HCT116 (cell line): ENCODE measurements around the gene MAP3K20. TPM values are rescaled to one million over a fixed set of nuclear protein-coding genes. Genes with fewer than 3 reads are reported as not detected.

ENCODE experiments used
- ATAC-seq: fragments of 200-7000 bp; cut with Tn5 transposase; 2 replicates; pipeline ENCODE4 v1.9.1; 2020; ENCODE audit warnings: mild to moderate bottlenecking, moderate library complexity
- BruUV-seq: library from RNA; stranded (reverse); fragments of 400-500 nt; replicated peaks from 2 replicates; lab custom pipeline; 2021; lab: Mats Ljungman, UMichigan
- CTCF ChIA-PET: fragments of 300-600 bp; sonication (Branson Sonifier 250); formaldehyde crosslinking; loops from one replicate; lab custom pipeline; 2021; ENCODE audit warnings: antibody characterized with exemption; lab: Charles Lee
- POLR2A ChIA-PET: fragments of 300-600, 350-600 bp; sonication (Branson Sonifier 250); formaldehyde crosslinking; loops from one replicate; lab custom pipeline; 2021; ENCODE audit warnings: antibody characterized with exemption; lab: Charles Lee
- RAD21 ChIA-PET, 2 experiments: fragments of 300-600 bp; sonication (Branson Sonifier 250); formaldehyde crosslinking; loops; one replicate each; lab custom pipeline; 2023; ENCODE audit warnings: low total read pairs in 2 of 2; ENCODE audit not compliant: uncharacterized antibody in 2 of 2, unreplicated experiment in 2 of 2, low non-redundant PET in 1 of 2; lab: Charles Lee
- DNase-seq: peaks from one replicate; pipeline ENCODE4 v3.0.0-alpha.2; 2010; ENCODE audit warnings: low read depth, low spot score
- H2AFZ ChIP-seq: fragments of 200-600 bp; shearing (Covaris generic), sonication (generic); 2 replicates; pipeline ENCODE4 v1.6.1; 2017; ENCODE audit warnings: low read depth, mixed run types, mixed read lengths, antibody characterized with exemption, low read length; ENCODE audit not compliant: poor library complexity, severe bottlenecking
- H3K27ac ChIP-seq: 2 replicates; pipeline ENCODE4 v1.5.1; 2012; ENCODE audit warnings: low read depth, low read length
- H3K27me3 ChIP-seq: fragments of 200-600 bp; sonication (generic); 2 replicates; pipeline ENCODE4 v1.6.1; 2016; ENCODE audit warnings: mixed run types, low read length, mixed read lengths; ENCODE audit not compliant: insufficient read depth
- H3K36me3 ChIP-seq, 2 experiments: fragments of 200-500 bp in 1 of 2; fragments of 200-600 bp in 1 of 2; sonication (Bioruptor generic) in 1 of 2; sonication (generic) in 1 of 2; 2 replicates each; pipeline versions ENCODE4 v1.5.1 to v1.6.1; 2014 to 2016; ENCODE audit warnings: low read length in 2 of 2, inconsistent platforms in 1 of 2, mixed read lengths in 1 of 2, mixed run types in 1 of 2; ENCODE audit not compliant: insufficient read depth in 2 of 2, control insufficient read depth in 1 of 2
- H3K4me1 ChIP-seq, 2 experiments: fragments of 200-600 bp in 1 of 2; sonication (generic) in 1 of 2; 2 replicates each; pipeline versions ENCODE4 v1.5.1 to v1.6.1; 2012 to 2017; ENCODE audit warnings: low read length in 2 of 2, inconsistent platforms in 1 of 2, mild to moderate bottlenecking in 1 of 2, mixed read lengths in 1 of 2, mixed run types in 1 of 2, moderate library complexity in 1 of 2; ENCODE audit not compliant: insufficient read depth in 2 of 2, control insufficient read depth in 1 of 2
- H3K4me2 ChIP-seq: fragments of 200-600 bp; sonication (generic); 2 replicates; pipeline ENCODE4 v1.6.1; 2017; ENCODE audit warnings: mixed run types, low read length, mixed read lengths
- H3K4me3 ChIP-seq, 2 experiments: fragments of 200-600 bp in 1 of 2; sonication (generic) in 1 of 2; replicated peaks in 1 of 2; 2 replicates each; pipeline ENCODE4 v1.5.1; 2011 to 2016; ENCODE audit warnings: low read length in 2 of 2, control low read depth in 1 of 2, low read depth in 1 of 2, mild to moderate bottlenecking in 1 of 2, mixed read lengths in 1 of 2, mixed run types in 1 of 2
- H3K79me2 ChIP-seq: fragments of 200-600 bp; sonication (generic); 2 replicates; pipeline ENCODE4 v1.6.1; 2017; ENCODE audit warnings: mild to moderate bottlenecking, mixed run types, low read length, moderate library complexity, mixed read lengths; ENCODE audit not compliant: insufficient read depth
- H3K9ac ChIP-seq: fragments of 200-600 bp; sonication (generic); 2 replicates; pipeline ENCODE4 v1.6.1; 2016; ENCODE audit warnings: low read length, mixed read lengths
- H3K9me2 ChIP-seq: fragments of 200-600 bp; sonication (generic), shearing (Covaris generic); 2 replicates; pipeline ENCODE4 v1.6.1; 2017; ENCODE audit warnings: mixed run types, mild to moderate bottlenecking, moderate library complexity; ENCODE audit not compliant: insufficient read depth
- H3K9me3 ChIP-seq, 2 experiments: fragments of 200-500 bp in 1 of 2; fragments of 200-600 bp in 1 of 2; sonication (Bioruptor generic) in 1 of 2; sonication (generic) in 1 of 2; 2 replicates each; pipeline ENCODE4 v1.6.1; 2014 to 2017; ENCODE audit warnings: low read length in 2 of 2, mixed read lengths in 2 of 2, inconsistent platforms in 1 of 2, low read depth in 1 of 2, mild to moderate bottlenecking in 1 of 2, mixed run types in 1 of 2, moderate library complexity in 1 of 2; ENCODE audit not compliant: control insufficient read depth in 1 of 2, insufficient read depth in 1 of 2
- H4K20me1 ChIP-seq: fragments of 200-600 bp; sonication (generic), shearing (Covaris generic); 2 replicates; pipeline ENCODE4 v1.6.1; 2017; ENCODE audit warnings: mixed run types, mild to moderate bottlenecking, moderate library complexity; ENCODE audit not compliant: insufficient read depth
- CEBPB ChIP-seq: IDR thresholded peaks from 2 replicates; pipeline ENCODE4 v1.6.1; 2012; ENCODE audit warnings: low read depth
- EZH2phosphoT487 ChIP-seq: fragments of 200-600 bp; IDR thresholded peaks from 2 replicates; pipeline ENCODE4 v1.6.1; 2018; ENCODE audit warnings: antibody characterized with exemption, borderline replicate concordance
- POLR2A ChIP-seq: IDR thresholded peaks from 2 replicates; pipeline ENCODE4 v1.7.0; 2011; ENCODE audit warnings: borderline replicate concordance; ENCODE audit not compliant: insufficient read depth, insufficient read length; ENCODE audit errors: extremely low read depth
- POLR2AphosphoS5 ChIP-seq: IDR thresholded peaks from 2 replicates; pipeline ENCODE4 v1.6.1; 2011; ENCODE audit warnings: mild to moderate bottlenecking, low read depth, low read length, moderate library complexity
- SRF ChIP-seq: IDR thresholded peaks from 2 replicates; pipeline ENCODE4 v1.6.1; 2012; ENCODE audit warnings: low read depth
- ZFX ChIP-seq: fragments of 450-650 bp; IDR thresholded peaks from 2 replicates; pipeline ENCODE4 v1.6.1; 2017
- ZNF274 ChIP-seq: fragments of 200-500 bp; sonication (Bioruptor generic); IDR thresholded peaks from 2 replicates; pipeline ENCODE4 v1.6.1; 2014; ENCODE audit warnings: mild to moderate bottlenecking, low read depth, low read length, inconsistent platforms
- intact Hi-C: fragments of 100-400 bp; cut with micrococcal nuclease; formaldehyde crosslinking; loops from 2 replicates; pipeline ENCODE4 v1.10.0; 2022
- total RNA-seq: library from RNA; stranded (reverse); gene quantifications from one replicate; pipeline ENCODE4 v1.2.1, GENCODE V29; 2021; ENCODE audit not compliant: unreplicated experiment
- TF ChIP-seq, protein P1 (sequence below): IDR thresholded peaks from 2 replicates; pipeline ENCODE4 v1.6.1; 2011; ENCODE audit warnings: mild to moderate bottlenecking, low read length, moderate library complexity; ENCODE audit not compliant: insufficient replicate concordance; ENCODE audit errors: extremely low read depth

The MAP3K20 gene
- total RNA-seq, 1 experiment from 2014 or later = 40.0 TPM

DNA sequence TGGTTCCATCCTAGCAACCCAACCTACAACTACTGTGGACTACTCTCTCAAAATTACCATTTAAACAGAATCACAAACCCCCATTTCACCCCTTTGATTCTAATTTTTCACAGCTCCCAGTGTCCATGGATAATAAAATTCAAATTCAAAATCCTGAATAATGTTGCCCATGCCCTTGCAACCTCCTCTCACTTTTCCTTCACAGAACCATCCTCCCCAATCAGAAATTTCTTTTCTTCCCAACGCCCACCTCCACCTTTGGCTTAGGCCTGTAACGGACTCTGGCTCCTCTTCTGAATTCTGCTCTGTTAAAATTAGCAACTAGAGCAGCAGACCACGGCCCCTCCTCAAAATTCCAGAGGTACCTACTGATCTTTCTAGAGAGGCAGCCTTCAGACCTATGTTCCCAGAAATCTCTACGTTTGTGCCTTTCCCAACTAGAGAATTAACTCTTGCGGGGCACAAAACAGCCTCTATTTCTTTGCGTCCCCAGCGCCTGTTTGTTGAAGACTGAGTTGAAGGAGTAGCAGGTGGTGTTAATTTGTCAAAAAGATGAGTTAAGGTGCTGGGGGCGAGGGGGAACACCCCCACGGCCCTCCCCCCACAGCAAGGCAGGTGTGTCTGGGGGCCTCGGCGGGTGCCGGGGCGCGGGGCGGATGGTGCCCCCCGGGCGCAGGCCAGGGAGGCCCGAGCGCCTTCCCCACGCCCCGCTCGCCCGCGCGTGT, 428 bp upstream of the MAP3K20 start:
- Histone ChIP-seq H3K79me2 (peaks cover 40% of the 10 kb centered on the region), H2AFZ (peak overlapping the region; percentile 71), H3K4me2 (peak overlapping the region; percentile 96), H4K20me1 (no peaks in the 10 kb centered on the region), H3K9me2 (no peaks in the 10 kb centered on the region), H3K4me1 (peaks cover 14 to 29% of the 10 kb centered on the region in 2 experiments), H3K9ac (peak overlapping the region; percentile 83), H3K27ac (peak overlapping the region; percentile 79), H3K4me3 (peak overlapping the region; percentile 68 to 77), H3K9me3 (no peaks in the 10 kb centered on the region), H3K27me3 (no peaks in the 10 kb centered on the region), H3K36me3 (no peaks in the 10 kb centered on the region)
- no peak for ATAC-seq
- no peak for DNase-seq
- CTCF ChIA-PET = interaction anchor here (0.6 kb wide), 1 partner anchor 12 kb away, joined by 4 read pairs; no protein-coding TSS in a partner anchor
- RAD21 ChIA-PET = no interaction called here
- POLR2A ChIA-PET = no interaction called here
- intact Hi-C loops = no loop called here
- TSS peak; percentile 64 for BruUV-seq
- no peak for TF ChIP-seq EZH2phosphoT487
- no peak for TF ChIP-seq POLR2AphosphoS5
- no peak for TF ChIP-seq SRF
- no peak for TF ChIP-seq ZFX
- no peak for TF ChIP-seq ZNF274
- TF ChIP-seq POLR2A = no peak
- TF ChIP-seq, protein P1, sequence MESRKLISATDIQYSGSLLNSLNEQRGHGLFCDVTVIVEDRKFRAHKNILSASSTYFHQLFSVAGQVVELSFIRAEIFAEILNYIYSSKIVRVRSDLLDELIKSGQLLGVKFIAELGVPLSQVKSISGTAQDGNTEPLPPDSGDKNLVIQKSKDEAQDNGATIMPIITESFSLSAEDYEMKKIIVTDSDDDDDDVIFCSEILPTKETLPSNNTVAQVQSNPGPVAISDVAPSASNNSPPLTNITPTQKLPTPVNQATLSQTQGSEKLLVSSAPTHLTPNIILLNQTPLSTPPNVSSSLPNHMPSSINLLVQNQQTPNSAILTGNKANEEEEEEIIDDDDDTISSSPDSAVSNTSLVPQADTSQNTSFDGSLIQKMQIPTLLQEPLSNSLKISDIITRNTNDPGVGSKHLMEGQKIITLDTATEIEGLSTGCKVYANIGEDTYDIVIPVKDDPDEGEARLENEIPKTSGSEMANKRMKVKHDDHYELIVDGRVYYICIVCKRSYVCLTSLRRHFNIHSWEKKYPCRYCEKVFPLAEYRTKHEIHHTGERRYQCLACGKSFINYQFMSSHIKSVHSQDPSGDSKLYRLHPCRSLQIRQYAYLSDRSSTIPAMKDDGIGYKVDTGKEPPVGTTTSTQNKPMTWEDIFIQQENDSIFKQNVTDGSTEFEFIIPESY = no peak
- no peak for TF ChIP-seq CEBPB
- TF ChIP-seq, all 23 proteins: peak for 0
